NB4 (cell line): ENCODE data around the gene PERCC1.

Experiments
- CTCF ChIP-seq: IDR thresholded peaks from one replicate; pipeline ENCODE4 v1.5.1; 2012; ENCODE audit warnings: low read depth, low read length
- MAX ChIP-seq: IDR thresholded peaks from 2 replicates; pipeline ENCODE4 v1.6.1; 2011; ENCODE audit warnings: low read depth, low read length
- MYC ChIP-seq: IDR thresholded peaks from 2 replicates; pipeline ENCODE4 v1.6.1; 2011; ENCODE audit warnings: low read depth, low read length
- POLR2A ChIP-seq: IDR thresholded peaks from 2 replicates; pipeline ENCODE4 v1.6.1; 2011; ENCODE audit warnings: mild to moderate bottlenecking; ENCODE audit not compliant: insufficient read length; ENCODE audit errors: extremely low read depth

GRCh38 chr16:1442697-1443096 lies 11.8 kb downstream of the PERCC1 start:
- TF ChIP-seq CTCF: no peak
- TF ChIP-seq POLR2A: no peak
- no peak for TF ChIP-seq MAX
- TF ChIP-seq MYC: no peak
